ENCODE results near the gene CRYAB. TPM values are rescaled to one million over a fixed set of nuclear protein-coding genes. Genes with fewer than 3 reads are reported as not detected.

The CRYAB gene
- total RNA-seq, 1 donor from 2014 or later: 35.5 TPM

DNA sequence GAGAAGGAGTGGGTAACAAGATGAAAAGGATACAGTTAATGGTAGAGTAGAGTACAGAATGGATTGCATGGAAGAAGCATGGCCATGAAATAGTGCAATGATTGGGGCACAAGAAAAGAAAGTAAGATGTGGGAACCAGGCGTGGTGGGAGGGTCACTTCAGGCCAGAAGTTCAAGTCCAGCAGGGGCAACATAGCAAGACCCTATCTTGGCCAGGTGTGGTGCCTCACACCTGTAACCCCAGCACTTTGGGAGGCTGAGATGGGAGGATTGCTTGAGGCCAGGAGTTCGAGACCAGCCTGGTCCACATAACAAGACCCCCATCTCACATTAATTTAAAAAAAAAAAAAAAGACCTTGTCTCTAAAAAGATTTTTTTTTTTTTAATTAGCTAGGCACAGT is 5.7 kb upstream of the CRYAB start:
- H3K27ac Mint-ChIP-seq (ENCODE audit: unreplicated experiment): no peak overlapping the region
- peaks cover 24% of the 10 kb centered on the region for H3K4me1 Mint-ChIP-seq (ENCODE audit: unreplicated experiment)
- H3K27me3 Mint-ChIP-seq (ENCODE audit: unreplicated experiment): peaks cover 7% of the 10 kb centered on the region
- H3K4me3 Mint-ChIP-seq (ENCODE audit: unreplicated experiment): no peak overlapping the region
- H3K36me3 Mint-ChIP-seq (ENCODE audit: unreplicated experiment): no peaks in the 10 kb centered on the region
- no peaks in the 10 kb centered on the region for H3K9me3 Mint-ChIP-seq (ENCODE audit: unreplicated experiment)
- DNase-seq (ENCODE audit: extremely low spot score, unreplicated experiment): no peak
- TF ChIP-seq, protein P1, sequence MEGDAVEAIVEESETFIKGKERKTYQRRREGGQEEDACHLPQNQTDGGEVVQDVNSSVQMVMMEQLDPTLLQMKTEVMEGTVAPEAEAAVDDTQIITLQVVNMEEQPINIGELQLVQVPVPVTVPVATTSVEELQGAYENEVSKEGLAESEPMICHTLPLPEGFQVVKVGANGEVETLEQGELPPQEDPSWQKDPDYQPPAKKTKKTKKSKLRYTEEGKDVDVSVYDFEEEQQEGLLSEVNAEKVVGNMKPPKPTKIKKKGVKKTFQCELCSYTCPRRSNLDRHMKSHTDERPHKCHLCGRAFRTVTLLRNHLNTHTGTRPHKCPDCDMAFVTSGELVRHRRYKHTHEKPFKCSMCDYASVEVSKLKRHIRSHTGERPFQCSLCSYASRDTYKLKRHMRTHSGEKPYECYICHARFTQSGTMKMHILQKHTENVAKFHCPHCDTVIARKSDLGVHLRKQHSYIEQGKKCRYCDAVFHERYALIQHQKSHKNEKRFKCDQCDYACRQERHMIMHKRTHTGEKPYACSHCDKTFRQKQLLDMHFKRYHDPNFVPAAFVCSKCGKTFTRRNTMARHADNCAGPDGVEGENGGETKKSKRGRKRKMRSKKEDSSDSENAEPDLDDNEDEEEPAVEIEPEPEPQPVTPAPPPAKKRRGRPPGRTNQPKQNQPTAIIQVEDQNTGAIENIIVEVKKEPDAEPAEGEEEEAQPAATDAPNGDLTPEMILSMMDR (IDR thresholded peaks at IDR 0.05): no peak

DNA sequence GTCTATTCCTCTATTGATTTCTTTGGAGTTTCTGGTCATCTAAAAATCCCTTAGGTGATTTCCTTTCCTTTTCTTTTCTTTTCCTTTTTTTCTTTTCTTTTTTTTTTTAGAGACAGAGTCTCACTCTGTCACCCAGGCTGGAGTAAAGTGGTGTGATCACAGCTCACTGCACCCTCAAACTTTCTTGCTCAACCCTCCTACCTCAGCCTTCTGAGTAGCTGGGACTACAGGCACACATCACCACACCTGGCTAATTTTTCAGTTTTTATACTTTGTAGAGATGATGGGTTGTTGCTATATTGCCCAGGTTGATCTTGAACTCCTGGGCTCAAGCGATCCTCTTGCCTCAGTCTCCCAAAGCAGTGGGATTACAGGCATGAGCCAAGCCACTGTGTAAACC is 5.2 kb upstream of the CRYAB start:
- H3K27me3 Mint-ChIP-seq (ENCODE audit: unreplicated experiment): peaks cover 7% of the 10 kb centered on the region

DNA sequence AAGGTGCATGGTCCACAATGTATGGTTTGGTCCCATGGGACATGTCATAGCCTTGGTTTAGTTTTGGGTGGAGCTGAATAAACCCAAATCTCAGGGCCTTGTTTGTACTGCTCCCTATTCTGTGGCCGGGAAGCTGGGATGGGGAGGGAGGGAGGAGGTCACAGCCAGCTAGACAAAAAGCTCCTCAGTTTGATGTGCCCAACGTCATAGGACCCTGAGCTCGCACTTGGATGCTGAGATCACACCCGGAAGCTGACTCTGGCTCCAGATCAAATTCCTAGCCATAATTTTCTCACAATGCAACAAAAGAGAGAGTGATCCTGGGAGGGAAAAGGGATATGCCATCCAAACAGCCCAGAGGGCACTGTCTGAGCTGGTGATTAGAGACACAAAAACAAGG is 2.4 kb upstream of the CRYAB start:
- TF ChIP-seq, protein P1 (IDR thresholded peaks at IDR 0.05): no peak
- peaks cover 7% of the 10 kb centered on the region for H3K27me3 Mint-ChIP-seq (ENCODE audit: unreplicated experiment)
- no peak overlapping the region for H3K4me3 Mint-ChIP-seq (ENCODE audit: unreplicated experiment)
- H3K4me1 Mint-ChIP-seq (ENCODE audit: unreplicated experiment): peaks cover 36% of the 10 kb centered on the region
- no peak for DNase-seq (ENCODE audit: extremely low spot score, unreplicated experiment)
- no peaks in the 10 kb centered on the region for H3K9me3 Mint-ChIP-seq (ENCODE audit: unreplicated experiment)
- H3K27ac Mint-ChIP-seq (ENCODE audit: unreplicated experiment): peak overlapping the region; percentile 98
- H3K36me3 Mint-ChIP-seq (ENCODE audit: unreplicated experiment): no peaks in the 10 kb centered on the region

More for the DNA sequence above, 5.2 kb upstream of the CRYAB start:
- TF ChIP-seq, protein P1 (IDR thresholded peaks at IDR 0.05): no peak
- no peaks in the 10 kb centered on the region for H3K9me3 Mint-ChIP-seq (ENCODE audit: unreplicated experiment)
- no peak overlapping the region for H3K27ac Mint-ChIP-seq (ENCODE audit: unreplicated experiment)
- no peaks in the 10 kb centered on the region for H3K36me3 Mint-ChIP-seq (ENCODE audit: unreplicated experiment)
- H3K4me3 Mint-ChIP-seq (ENCODE audit: unreplicated experiment): no peak overlapping the region
- DNase-seq (ENCODE audit: extremely low spot score, unreplicated experiment): no peak
- H3K4me1 Mint-ChIP-seq (ENCODE audit: unreplicated experiment): peaks cover 29% of the 10 kb centered on the region

DNA sequence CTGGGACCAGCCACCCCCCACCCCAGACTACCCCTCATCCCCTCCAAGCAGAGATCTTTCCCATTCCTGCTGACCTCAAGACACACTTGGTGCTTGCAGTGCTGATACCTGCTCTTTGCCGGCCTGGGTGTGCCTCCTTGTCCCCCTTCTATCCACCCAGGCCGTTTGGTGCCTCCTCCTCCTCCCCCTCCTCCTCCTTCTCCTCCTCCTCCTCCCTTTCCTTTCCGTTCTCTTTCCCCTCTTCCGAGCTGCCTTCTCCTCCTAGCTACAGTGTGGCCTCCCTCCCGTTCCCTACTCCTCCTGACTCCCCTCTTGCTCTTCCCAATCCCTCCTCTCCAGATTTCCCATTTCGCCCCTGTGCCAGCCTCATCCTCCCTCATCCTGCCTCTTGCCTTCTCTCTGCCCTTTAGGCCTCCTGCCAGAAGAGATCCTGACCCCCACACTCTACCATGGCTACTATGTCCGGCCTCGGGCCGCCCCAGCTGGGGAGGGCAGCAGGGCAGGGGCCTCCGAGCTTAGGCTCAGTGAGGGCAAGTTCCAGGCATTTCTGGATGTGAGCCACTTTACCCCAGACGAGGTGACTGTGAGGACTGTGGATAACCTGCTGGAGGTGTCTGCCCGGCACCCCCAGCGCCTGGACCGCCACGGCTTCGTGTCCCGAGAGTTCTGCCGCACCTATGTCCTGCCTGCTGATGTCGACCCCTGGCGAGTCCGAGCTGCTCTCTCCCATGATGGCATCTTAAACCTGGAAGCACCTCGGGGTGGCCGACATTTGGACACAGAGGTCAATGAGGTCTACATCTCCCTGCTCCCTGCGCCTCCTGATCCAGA is 1.7 kb upstream of the CRYAB start:
- H3K36me3 Mint-ChIP-seq (ENCODE audit: unreplicated experiment): no peaks in the 10 kb centered on the region
- H3K27ac Mint-ChIP-seq (ENCODE audit: unreplicated experiment): peak overlapping the region; percentile 98
- no peak for DNase-seq (ENCODE audit: extremely low spot score, unreplicated experiment)
- no peaks in the 10 kb centered on the region for H3K9me3 Mint-ChIP-seq (ENCODE audit: unreplicated experiment)
- peaks cover 36% of the 10 kb centered on the region for H3K4me1 Mint-ChIP-seq (ENCODE audit: unreplicated experiment)
- H3K27me3 Mint-ChIP-seq (ENCODE audit: unreplicated experiment): peaks cover 7% of the 10 kb centered on the region
- TF ChIP-seq, protein P1 (IDR thresholded peaks at IDR 0.05): no peak
- H3K4me3 Mint-ChIP-seq (ENCODE audit: unreplicated experiment): no peak overlapping the region

DNA sequence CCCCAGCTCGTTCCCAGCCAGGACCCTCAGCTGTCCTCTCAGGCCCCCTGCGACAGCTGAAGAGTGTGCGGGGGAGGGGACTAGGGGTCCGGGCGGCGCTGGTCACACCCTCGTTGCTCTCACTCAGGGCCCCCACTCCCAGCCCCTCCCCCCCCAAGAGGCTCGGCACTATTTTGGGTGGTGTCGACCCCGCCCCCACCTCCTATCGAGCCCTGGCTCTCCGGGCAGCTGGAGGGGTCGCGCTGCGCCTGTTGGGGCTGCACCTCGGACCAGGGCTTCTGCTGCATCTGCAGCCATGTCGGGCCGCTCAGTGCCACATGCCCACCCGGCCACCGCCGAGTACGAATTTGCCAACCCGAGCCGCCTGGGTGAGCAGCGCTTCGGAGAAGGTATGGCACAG is 965 bp upstream of the CRYAB start, which contains the start of gene HSPB2:
Gene HSPB2, plus strand, starts transcription at position 200 of the 400 bp plus-strand sequence. Its CDS starts 96 bp downstream, at position 296.
- no peaks in the 10 kb centered on the region for H3K36me3 Mint-ChIP-seq (ENCODE audit: unreplicated experiment)
- H3K4me1 Mint-ChIP-seq (ENCODE audit: unreplicated experiment): peaks cover 36% of the 10 kb centered on the region
- TF ChIP-seq, protein P1 (IDR thresholded peaks at IDR 0.05): no peak
- no peaks in the 10 kb centered on the region for H3K9me3 Mint-ChIP-seq (ENCODE audit: unreplicated experiment)
- DNase-seq (ENCODE audit: extremely low spot score, unreplicated experiment): no peak
- peaks cover 7% of the 10 kb centered on the region for H3K27me3 Mint-ChIP-seq (ENCODE audit: unreplicated experiment)
- H3K4me3 Mint-ChIP-seq (ENCODE audit: unreplicated experiment): peak within 1 kb of the TSS; percentile 44
- H3K27ac Mint-ChIP-seq (ENCODE audit: unreplicated experiment): peak within 1 kb of the TSS; percentile 98
